GM21528 (cell line): Measurements from ENCODE around the gene RBBP6.
"Not testable (repeated sequence)": the region's sequence is repeated elsewhere in the genome, so short reads cannot be mapped to it uniquely, and the experiment has no call there.

Source experiments
- ATAC-seq: cut with Tn5 transposase; IDR thresholded peaks from one replicate; pipeline ENCODE4 v1.9.1; 2021; ENCODE audit warnings: mild to moderate bottlenecking, moderate library complexity; ENCODE audit not compliant: unreplicated experiment, low FRiP score

The RBBP6 gene

DNA sequence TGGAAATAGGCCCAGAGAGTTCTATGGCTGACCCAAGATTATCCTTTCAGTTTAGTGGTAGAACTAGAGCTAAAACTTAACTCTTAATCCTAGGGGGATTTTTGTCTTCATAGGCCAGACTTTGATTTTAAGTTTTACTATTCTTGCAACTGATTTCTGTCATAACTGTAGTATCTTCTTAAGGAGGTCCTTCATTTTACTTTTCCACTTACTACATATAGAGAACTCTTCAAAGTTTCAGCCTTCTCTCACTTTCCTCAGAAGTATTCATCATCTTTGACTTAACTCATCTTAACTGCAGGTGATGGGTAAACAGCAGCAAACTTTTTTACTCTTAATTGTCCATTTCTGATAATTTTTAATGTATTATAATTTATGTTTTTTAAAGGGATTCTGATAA is 23.4 kb downstream of the RBBP6 start:
- ATAC-seq: no peak

DNA sequence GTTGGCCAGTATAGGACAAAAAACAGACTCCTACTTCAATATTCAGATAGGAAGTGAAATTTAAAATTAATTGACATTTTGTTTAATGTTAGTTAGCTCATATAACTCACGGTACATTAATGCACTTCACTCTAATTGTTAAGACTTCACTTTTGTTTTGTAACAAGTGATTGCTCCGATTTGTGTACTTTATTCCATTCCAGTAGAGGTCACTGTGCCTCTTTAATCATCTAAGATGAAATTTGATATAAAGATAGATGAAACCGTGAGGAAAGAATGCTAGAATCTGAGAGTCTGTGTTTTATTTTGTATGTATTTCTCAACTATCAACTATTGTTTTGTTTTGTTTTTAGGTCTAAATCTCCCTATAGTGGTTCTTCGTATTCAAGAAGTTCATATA is 29.0 kb downstream of the RBBP6 start:
- no peak for ATAC-seq

DNA sequence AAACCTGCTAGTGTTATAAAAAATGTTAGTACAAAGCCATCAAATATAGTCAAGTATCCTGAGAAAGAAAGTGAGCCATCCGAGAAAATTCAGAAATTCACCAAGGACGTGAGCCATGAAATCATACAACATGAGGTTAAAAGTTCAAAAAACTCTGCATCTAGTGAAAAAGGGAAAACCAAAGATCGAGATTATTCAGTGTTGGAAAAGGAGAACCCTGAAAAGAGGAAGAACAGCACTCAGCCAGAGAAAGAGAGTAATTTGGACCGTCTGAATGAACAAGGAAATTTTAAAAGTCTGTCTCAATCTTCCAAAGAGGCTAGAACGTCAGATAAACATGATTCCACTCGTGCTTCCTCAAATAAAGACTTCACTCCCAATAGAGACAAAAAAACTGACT is 31.7 kb downstream of the RBBP6 start:
- ATAC-seq: no peak

GRCh38 chr16:24572069-24572468 is 32.7 kb downstream of the RBBP6 start:
- ATAC-seq: no peak

- ATAC-seq: no peak
These were observed 33.8 kb downstream of the RBBP6 start for GRCh38 chr16:24573141-24573540.

GRCh38 chr16:24574515-24575485 is 35.4 kb downstream of the RBBP6 start:
- not testable (repeated sequence) for ATAC-seq

DNA sequence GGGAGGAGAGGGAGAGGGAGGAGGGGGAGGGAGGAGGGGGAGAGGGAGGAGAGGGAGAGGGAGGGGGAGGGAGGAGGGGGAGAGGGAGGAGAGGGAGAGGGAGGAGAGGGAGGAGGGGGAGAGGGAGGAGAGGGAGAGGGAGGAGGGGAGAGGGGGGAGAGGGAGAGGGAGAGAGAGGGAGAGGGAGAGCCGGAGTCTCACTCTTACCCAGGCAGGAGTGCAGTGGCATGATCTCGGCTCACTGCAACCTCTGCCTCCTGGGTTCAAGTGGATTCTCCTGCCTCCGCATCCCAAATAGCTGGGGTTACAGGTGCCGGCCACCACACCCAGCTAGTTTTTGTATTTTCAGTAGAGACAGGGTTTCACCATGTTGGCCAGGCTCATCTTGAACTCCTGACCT is 36.4 kb downstream of the RBBP6 start:
- ATAC-seq: not testable (repeated sequence)

- ATAC-seq: no peak
These were observed 37.8 kb downstream of the RBBP6 start for GRCh38 chr16:24577167-24577566.

DNA sequence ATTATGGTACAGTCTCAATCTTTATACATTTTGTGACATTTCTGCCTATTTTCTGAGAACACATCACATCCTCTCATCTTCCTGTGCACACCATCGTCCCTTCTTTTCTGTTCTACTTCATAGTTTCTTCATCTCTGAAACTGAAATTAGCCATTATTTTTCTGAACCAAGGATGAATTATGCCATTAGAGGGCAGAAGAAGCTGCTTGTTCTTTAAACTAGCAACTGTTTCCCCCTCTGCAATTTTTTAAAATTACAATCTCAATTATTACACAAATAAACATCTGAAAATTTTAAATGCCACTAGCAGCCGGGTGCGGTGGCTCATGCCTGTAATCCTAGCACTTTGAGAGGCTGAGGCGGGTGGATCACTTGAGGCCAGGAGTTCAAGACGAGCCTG is 41.3 kb downstream of the RBBP6 start:
- ATAC-seq: no peak

GRCh38 chr16:24583494-24583893 is 44.1 kb downstream of the RBBP6 start:
- ATAC-seq: no peak

DNA sequence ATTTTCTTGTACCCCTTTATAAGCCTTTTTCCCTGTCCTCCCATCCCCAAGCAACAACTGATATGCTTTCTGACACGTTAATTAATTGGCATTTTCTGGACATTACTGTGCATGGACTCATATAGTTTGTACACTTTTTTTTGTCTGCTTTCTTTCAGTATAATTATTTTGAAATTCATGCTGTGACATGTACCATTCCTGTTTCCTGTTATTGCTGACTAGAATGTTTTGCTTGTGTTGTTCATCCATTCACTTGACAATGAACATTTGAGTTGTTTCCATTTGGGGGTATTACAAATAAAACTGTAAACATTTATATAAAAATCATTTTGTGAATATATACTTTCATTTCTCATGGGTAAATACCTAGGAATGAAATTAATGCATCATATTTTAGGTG is 50.6 kb downstream of the RBBP6 start:
- no peak for ATAC-seq

DNA sequence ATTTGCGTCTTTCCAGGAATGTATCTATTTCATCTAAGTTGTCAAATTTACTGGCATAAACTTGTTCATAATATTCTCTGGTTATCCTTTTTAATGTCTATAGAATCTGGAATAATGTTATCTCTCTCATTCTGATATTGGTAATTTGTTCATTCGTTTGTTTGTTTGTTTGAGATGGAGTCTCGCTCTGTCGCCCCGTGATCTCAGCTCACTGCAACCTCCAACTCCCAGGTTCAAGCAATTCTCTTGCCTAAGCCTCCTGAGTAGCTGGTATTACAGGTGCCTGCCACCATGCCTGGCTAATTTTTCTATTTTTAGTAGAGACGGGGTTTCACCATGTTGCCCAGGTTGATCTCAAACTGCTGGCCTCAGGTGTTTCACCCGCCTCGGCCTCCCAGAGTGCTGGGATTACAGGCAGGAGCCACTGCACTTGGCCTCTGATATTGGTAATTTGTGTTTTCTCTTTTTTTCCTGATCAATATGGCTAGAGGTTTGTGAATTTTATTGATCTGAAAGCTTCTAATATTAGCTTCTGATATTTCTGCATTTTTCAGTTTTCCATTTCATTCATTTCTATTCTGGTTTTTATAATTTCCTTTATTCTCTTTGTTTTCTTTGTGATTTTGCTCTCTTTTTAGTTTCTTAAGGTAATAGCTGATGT is 59.5 kb downstream of the RBBP6 start:
- ATAC-seq: no peak

GRCh38 chr16:24609417-24609739 is 70.0 kb downstream of the RBBP6 start:
- no peak for ATAC-seq

GRCh38 chr16:24609740-24610415 is 70.5 kb downstream of the RBBP6 start:
- no peak for ATAC-seq

- no peak for ATAC-seq
These were observed 71.0 kb downstream of the RBBP6 start for GRCh38 chr16:24610416-24610755.

DNA sequence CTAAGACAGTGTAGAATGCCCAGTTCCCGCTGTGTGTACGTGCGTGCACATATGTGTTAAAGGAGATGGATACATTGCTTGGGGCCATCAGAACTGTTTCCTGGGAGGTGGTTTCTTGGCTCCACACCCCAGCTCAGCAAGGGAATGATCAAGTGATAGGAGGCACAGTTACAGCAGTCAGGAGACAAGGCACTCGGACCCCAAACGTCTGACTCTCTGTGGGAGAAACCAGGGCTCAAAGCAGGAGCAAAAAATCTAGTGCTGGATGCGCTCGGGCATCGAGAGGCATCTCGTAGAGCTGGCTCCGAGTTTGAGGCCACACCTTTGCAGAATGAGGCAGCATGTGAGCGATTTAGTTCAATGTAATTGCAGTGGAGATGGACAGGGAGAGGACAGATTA is 71.9 kb downstream of the RBBP6 start:
- no peak for ATAC-seq

DNA sequence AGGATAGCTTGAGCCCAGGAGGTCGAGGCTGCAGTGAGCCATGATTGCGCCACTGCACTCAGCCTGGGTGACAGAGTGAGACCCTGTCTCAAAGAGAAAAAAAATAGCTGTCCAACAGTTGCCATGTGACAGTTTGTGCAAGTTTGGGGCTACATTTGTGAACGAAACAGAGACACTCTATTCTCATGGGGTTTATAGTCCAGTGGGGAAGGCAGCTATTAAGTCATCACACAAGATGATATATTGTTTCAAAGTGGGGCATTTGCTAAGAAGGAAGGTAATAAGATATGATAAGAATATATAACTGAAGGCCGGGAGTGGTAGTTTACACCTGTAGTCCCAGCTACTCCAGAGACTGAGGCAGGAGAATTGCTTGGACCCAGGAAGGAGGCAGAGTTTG is 73.3 kb downstream of the RBBP6 start:
- ATAC-seq: no peak

DNA sequence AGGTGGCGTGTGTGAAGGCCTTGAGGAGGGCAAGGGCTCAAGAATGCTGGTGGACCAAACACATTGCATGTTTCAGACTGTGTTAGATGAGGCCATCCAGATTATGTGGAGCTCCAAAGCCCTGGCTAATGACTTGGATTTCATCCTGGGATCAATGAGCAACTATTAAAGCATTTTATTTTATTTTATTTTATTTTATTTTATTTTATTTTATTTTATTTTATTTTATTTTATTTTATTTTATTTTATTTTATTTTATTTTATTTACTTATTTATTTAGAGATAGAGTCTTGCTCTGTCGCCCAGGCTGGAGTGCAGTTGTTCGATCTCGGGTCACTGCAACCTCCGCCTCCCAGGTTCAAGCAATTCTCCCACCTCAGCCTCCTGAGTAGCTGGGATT is 73.9 kb downstream of the RBBP6 start:
- ATAC-seq: not testable (repeated sequence)

DNA sequence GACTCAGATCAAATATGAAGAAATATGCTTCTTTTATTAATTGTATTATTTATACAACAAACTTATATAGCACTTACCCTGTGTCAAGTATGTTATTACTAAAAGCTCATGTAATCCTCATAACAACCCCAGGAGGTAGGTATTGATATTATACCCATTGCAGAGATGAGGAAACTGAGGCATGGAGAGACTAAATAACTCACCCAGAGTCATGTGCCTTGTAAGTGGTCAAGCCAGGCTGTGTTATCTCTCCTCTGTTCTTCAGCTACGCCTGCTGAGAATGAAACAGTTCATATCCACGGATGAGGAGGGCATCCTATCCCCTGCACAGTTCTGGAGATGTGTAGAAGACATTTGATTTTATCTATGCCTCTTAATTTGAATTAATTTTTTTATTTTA is 78.1 kb downstream of the RBBP6 start:
- no peak for ATAC-seq
